Sigmoid colon (tissue), 7 donors: ENCODE data around the gene RPS15A. TPM values are rescaled to one million over a fixed set of nuclear protein-coding genes. Genes with fewer than 3 reads are reported as not detected.
A peak's percentile ranks its signal among the peaks of the same experiment; 100 is the strongest.

Experiments
- DNase-seq: peaks from one replicate; pipeline ENCODE4 v3.0.0-alpha.2; 2019
- H3K27ac ChIP-seq, 4 donors: fragments of 200-600 bp; sonication (generic); one replicate each; pipeline ENCODE4 v1.5.1; 2016 to 2019; ENCODE audit warnings: mild to moderate bottlenecking in 1 of 4
- H3K27me3 ChIP-seq, 3 donors: fragments of 200-600 bp; sonication (generic); one replicate each; pipeline ENCODE4 v1.5.1; 2019; ENCODE audit warnings: mild to moderate bottlenecking in 1 of 3
- H3K36me3 ChIP-seq, 4 donors: fragments of 200-600 bp; sonication (generic); one replicate each; pipeline ENCODE4 v1.5.1; 2016 to 2019
- H3K4me1 ChIP-seq, 4 donors: fragments of 200-600 bp; sonication (generic); one replicate each; pipeline ENCODE4 v1.5.1; 2017 to 2019
- H3K4me3 ChIP-seq, 4 donors: fragments of 200-600 bp; sonication (generic); one replicate each; pipeline ENCODE4 v1.5.1; 2017 to 2019; ENCODE audit warnings: mild to moderate bottlenecking in 2 of 4, moderate library complexity in 1 of 4
- H3K9me3 ChIP-seq, 4 donors: fragments of 200-600 bp in 3 of 4; sonication (generic) in 3 of 4; one replicate each; pipeline versions ENCODE4 v1.5.1 to v1.6.1; 2013 to 2019
- CTCF ChIP-seq, 4 experiments: fragments of 450-650 bp in 3 of 4; fragments of 200-600 bp in 1 of 4; IDR thresholded peaks; one replicate each; pipeline ENCODE4 v1.5.1; 2016 to 2019; ENCODE audit warnings: antibody characterized with exemption in 4 of 4, mild to moderate bottlenecking in 3 of 4, moderate library complexity in 2 of 4
- EP300 ChIP-seq, 4 donors: sonication (generic); formaldehyde crosslinking; IDR thresholded peaks; one replicate each; pipeline ENCODE4 v1.6.1; 2017; ENCODE audit warnings: antibody characterized with exemption in 4 of 4
- POLR2A ChIP-seq, 2 donors: fragments of 450-650 bp; IDR thresholded peaks; one replicate each; pipeline ENCODE4 v1.6.1; 2016; ENCODE audit warnings: antibody characterized with exemption in 2 of 2, mild to moderate bottlenecking in 2 of 2, moderate library complexity in 2 of 2
- POLR2AphosphoS5 ChIP-seq, 4 donors: sonication (generic); formaldehyde crosslinking; IDR thresholded peaks; one replicate each; pipeline ENCODE4 v1.6.1; 2017; ENCODE audit warnings: antibody characterized with exemption in 4 of 4
- WGBS, 2 donors: extraction: QIAGEN DNeasy Blood & Tissue Kit; methylation state at CpG; one replicate each; pipeline ENCODE4 v1.1.7; 2013; 5-methylcytosine and 5-hydroxymethylcytosine counted together
- intact Hi-C: fragments of 100-400 bp; cut with DNase I; formaldehyde crosslinking; loops from one replicate; pipeline ENCODE4 v1.15.1; 2023
- polyA plus RNA-seq, 3 donors: library from polyadenylated mRNA; stranded (reverse); fragments of 200-250 nt; gene quantifications; one replicate each; pipeline ENCODE4 v1.2.3, GENCODE V29; 2013
- total RNA-seq, 4 donors: library from RNA; depleted of rRNA; stranded (reverse); fragments of >200 nt; gene quantifications; one replicate each; pipeline ENCODE4 v1.1.0, GENCODE V29; 2016
- donor health status: healthy with polysubstance abuse.
- donor health status: Bipolar disorder and iron deficiency.
- donor health status: healthy.

Gene RPS15A
- total and polyA plus RNA-seq, 7 donors = 1,724 to 6,579 (median 4,979) TPM

- Histone ChIP-seq H3K4me1 (peaks cover 0 to 21% (median 15%) of the 10 kb centered on the region in 4 donors), H3K27ac (no peak overlapping the region), H3K9me3 (no peaks in the 10 kb centered on the region), H3K27me3 (no peaks in the 10 kb centered on the region), H3K4me3 (no peak overlapping the region), H3K36me3 (peaks cover 8 to 72% (median 27%) of the 10 kb centered on the region in 4 donors)
- no peak for DNase-seq
- intact Hi-C loops = loop anchor here (10.0 kb wide), 1 partner anchor 272 kb away; the partner anchor contains the start of gene COQ7
- WGBS, 2 donors = 93 to 95% methylated on average over 11 of the region's 11 CpGs
- no peak for TF ChIP-seq POLR2A (IDR thresholded peaks at IDR 0.05)
- no peak for TF ChIP-seq EP300 (IDR thresholded peaks at IDR 0.05)
- TF ChIP-seq POLR2AphosphoS5 (IDR thresholded peaks at IDR 0.05) = no peak
- no peak for TF ChIP-seq CTCF (IDR thresholded peaks at IDR 0.05)
These were observed 2.8 kb upstream of the RPS15A start for GRCh38 chr16:18792836-18793433.

GRCh38 chr16:18789515-18789849, 652 bp downstream of the RPS15A start:
- no peak for TF ChIP-seq EP300 (IDR thresholded peaks at IDR 0.05)
- TF ChIP-seq POLR2A (IDR thresholded peaks at IDR 0.05) = no peak
- no peak for TF ChIP-seq CTCF (IDR thresholded peaks at IDR 0.05)
- no peaks in the 10 kb centered on the region for H3K9me3 ChIP-seq
- peak overlapping the region; percentile 65 to 93 (median 84) for H3K4me3 ChIP-seq
- 1% methylated on average over 5 of the region's 5 CpGs for WGBS, 2 donors
- intact Hi-C loops = no loop called here
- no peaks in the 10 kb centered on the region for H3K27me3 ChIP-seq
- DNase-seq = no peak
- H3K4me1 ChIP-seq = peaks cover 0 to 56% (median 48%) of the 10 kb centered on the region in 4 donors
- H3K27ac ChIP-seq = peak overlapping the region; percentile 75 to 89 (median 86)
- peaks cover 4 to 71% (median 48%) of the 10 kb centered on the region in 4 donors for H3K36me3 ChIP-seq

GRCh38 chr16:18788828-18789514, 1.2 kb downstream of the RPS15A start:
- H3K4me1 ChIP-seq = peaks cover 0 to 60% (median 48%) of the 10 kb centered on the region in 4 donors
- intact Hi-C loops = no loop called here
- H3K27me3 ChIP-seq = no peaks in the 10 kb centered on the region
- no peak for TF ChIP-seq CTCF (IDR thresholded peaks at IDR 0.05)
- no peak for TF ChIP-seq POLR2AphosphoS5 (IDR thresholded peaks at IDR 0.05)
- no peak for TF ChIP-seq POLR2A (IDR thresholded peaks at IDR 0.05)
- no peak for TF ChIP-seq EP300 (IDR thresholded peaks at IDR 0.05)
- peak overlapping the region; percentile 75 to 89 (median 86) for H3K27ac ChIP-seq
- H3K4me3 ChIP-seq = peak overlapping the region; percentile 65 to 93 (median 84)
- H3K9me3 ChIP-seq = no peaks in the 10 kb centered on the region
- H3K36me3 ChIP-seq = peaks cover under 1 to 71% (median 49%) of the 10 kb centered on the region in 4 donors
- no peak for DNase-seq
- 4 to 13% methylated on average over 20 of the region's 20 CpGs for WGBS, 2 donors

GRCh38 chr16:18784917-18785623, 5.1 kb downstream of the RPS15A start:
- 77 to 81% methylated on average over 8 of the region's 8 CpGs for WGBS, 2 donors
- Histone ChIP-seq H3K27ac (peak overlapping the region; percentile 6 to 52 (median 22)), H3K4me1 (peaks cover 0 to 56% (median 47%) of the 10 kb centered on the region in 4 donors), H3K27me3 (no peaks in the 10 kb centered on the region), H3K36me3 (peaks cover 8 to 65% (median 47%) of the 10 kb centered on the region in 4 donors), H3K4me3 (no peak overlapping the region), H3K9me3 (no peaks in the 10 kb centered on the region)
- no peak for DNase-seq
- TF ChIP-seq POLR2A (IDR thresholded peaks at IDR 0.05) = no peak
- TF ChIP-seq POLR2AphosphoS5 (IDR thresholded peaks at IDR 0.05) = peak in 1 of 4 donors; percentile 5
- intact Hi-C loops = no loop called here
